SK-N-SH (cell line): ENCODE results near the gene THSD7B.

ENCODE experiments used
- ELF1 ChIP-seq: IDR thresholded peaks from 2 replicates; pipeline ENCODE4 v1.4.0; 2012
- FOXJ3 ChIP-seq: sonication (generic); formaldehyde crosslinking; IDR thresholded peaks from 2 replicates; pipeline ENCODE4 v1.5.1; 2020; ENCODE audit warnings: mild to moderate bottlenecking, missing genetic modification reagents
- GABPA ChIP-seq: IDR thresholded peaks from 2 replicates; pipeline ENCODE4 v1.4.0; 2012; ENCODE audit warnings: low read depth, mild to moderate bottlenecking
- NRF1 ChIP-seq: IDR thresholded peaks from 2 replicates; pipeline ENCODE4 v1.6.1; 2012; ENCODE audit warnings: low read depth, mild to moderate bottlenecking, low read length
- SMC3 ChIP-seq: IDR thresholded peaks from 2 replicates; pipeline ENCODE4 v1.6.1; 2012; ENCODE audit warnings: low read depth, low read length, improper control_type of control experiment
- YY1 ChIP-seq: IDR thresholded peaks from 2 replicates; pipeline ENCODE4 v1.4.0; 2012; ENCODE audit warnings: low read depth, mild to moderate bottlenecking
- TF ChIP-seq, protein P1 (sequence below): fragments of 200-600 bp; sonication (generic); IDR thresholded peaks from 2 replicates; pipeline ENCODE4 v1.6.1; 2017; ENCODE audit warnings: antibody characterized with exemption, mild to moderate bottlenecking, moderate library complexity
- TF ChIP-seq, protein P2 (sequence below): IDR thresholded peaks from 2 replicates; pipeline ENCODE4 v1.4.0; 2012; ENCODE audit warnings: low read depth

DNA sequence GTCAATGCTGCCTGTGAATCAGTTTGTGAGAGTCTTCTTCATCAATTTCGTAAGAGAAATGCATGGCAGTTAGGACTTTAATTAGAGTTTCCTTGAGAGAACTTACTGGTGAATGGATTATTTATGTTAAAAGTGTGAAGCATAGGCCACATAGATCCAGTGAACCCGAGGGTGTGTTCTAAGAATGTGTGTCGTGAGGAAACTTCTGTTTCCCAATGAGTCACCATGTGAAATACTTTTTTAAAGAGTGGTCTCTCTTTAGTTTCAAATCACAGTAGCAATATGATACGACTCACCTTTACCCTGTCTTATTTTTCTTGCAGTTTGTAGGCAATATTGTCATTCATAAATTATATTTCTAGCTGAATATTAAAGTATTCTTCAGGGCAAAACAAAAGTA, 18.5 kb downstream of the THSD7B start:
- TF ChIP-seq SMC3 = no peak
- TF ChIP-seq FOXJ3 = no peak
- TF ChIP-seq NRF1 = no peak
- no peak for TF ChIP-seq ELF1
- TF ChIP-seq, protein P1, sequence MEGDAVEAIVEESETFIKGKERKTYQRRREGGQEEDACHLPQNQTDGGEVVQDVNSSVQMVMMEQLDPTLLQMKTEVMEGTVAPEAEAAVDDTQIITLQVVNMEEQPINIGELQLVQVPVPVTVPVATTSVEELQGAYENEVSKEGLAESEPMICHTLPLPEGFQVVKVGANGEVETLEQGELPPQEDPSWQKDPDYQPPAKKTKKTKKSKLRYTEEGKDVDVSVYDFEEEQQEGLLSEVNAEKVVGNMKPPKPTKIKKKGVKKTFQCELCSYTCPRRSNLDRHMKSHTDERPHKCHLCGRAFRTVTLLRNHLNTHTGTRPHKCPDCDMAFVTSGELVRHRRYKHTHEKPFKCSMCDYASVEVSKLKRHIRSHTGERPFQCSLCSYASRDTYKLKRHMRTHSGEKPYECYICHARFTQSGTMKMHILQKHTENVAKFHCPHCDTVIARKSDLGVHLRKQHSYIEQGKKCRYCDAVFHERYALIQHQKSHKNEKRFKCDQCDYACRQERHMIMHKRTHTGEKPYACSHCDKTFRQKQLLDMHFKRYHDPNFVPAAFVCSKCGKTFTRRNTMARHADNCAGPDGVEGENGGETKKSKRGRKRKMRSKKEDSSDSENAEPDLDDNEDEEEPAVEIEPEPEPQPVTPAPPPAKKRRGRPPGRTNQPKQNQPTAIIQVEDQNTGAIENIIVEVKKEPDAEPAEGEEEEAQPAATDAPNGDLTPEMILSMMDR = no peak
- TF ChIP-seq YY1 = no peak
- TF ChIP-seq GABPA = no peak
- TF ChIP-seq, protein P2, sequence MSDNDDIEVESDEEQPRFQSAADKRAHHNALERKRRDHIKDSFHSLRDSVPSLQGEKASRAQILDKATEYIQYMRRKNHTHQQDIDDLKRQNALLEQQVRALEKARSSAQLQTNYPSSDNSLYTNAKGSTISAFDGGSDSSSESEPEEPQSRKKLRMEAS = no peak
